ENCODE measurements around the gene PIK3CD. TPM values are rescaled to one million over a fixed set of nuclear protein-coding genes. Genes with fewer than 3 reads are reported as not detected.

The PIK3CD gene
- total and polyA plus RNA-seq, 2 of the 8 experiments (the other 6 are each of a cell fraction or from before 2014, with no cell fraction given) = 20.6 to 24.1 TPM

DNA sequence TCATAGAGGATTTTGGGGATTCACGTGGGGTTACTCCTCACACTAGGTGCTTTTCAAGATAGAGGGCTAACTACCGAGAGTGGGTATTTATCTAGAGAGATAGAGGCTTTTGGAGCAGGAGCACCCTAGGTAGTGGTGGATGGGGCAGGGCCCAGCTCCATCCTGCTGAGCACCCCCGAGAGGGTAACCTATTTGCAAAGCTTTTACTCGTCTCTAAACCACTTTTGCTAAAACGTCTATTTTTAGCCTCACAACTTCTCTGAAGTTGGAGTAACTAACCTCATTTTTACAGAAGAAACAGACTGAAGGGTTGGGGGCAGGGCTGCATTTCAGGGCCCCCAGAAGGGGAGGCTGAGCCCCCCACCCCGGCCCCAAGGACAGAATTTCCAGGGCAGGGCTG is 12.3 kb upstream of the PIK3CD start:
- TF ChIP-seq PHF8 (conservative IDR thresholded peaks at IDR 0.05; ENCODE audit: low read depth, low read length) = no peak
- H3K27ac ChIP-seq (ENCODE audit: low read depth, low read length) = no peak overlapping the region
- H3K4ac ChIP-seq (replicated peaks; ENCODE audit: insufficient read length, low read depth, low read length) = no peak overlapping the region
- no peak for DNase-seq (ENCODE audit: low read depth in 1 of 2, low spot score in 2 of 2)
- ChIA-PET CTCF (ENCODE audit: partially characterized antibody) (interaction anchor here (0.9 to 1.6 kb wide), 3 partner anchors 8 to 66 kb away, joined by 3 to 7 read pairs (median 6); no protein-coding TSS in a partner anchor), POLR2A (ENCODE audit: partially characterized antibody) (no interaction called here)
- H3K56ac ChIP-seq (replicated peaks; ENCODE audit: insufficient read length, low read depth, low read length) = no peak overlapping the region
- no peak overlapping the region for H2BK5ac ChIP-seq (ENCODE audit: low read depth, low read length)
- no peak overlapping the region for H3K9ac ChIP-seq (replicated peaks in 1 of 4; ENCODE audit: extremely low read depth in 1 of 4, low read depth in 3 of 4, low read length in 3 of 4)
- no peak overlapping the region for H3K14ac ChIP-seq (ENCODE audit: insufficient read length)
- 0 out of 4 replicates have a peak, but pooled peaks cover 0 to 2% of the 10 kb centered on the region in 2 experiments for H3K9me3 ChIP-seq (ENCODE audit: insufficient read depth in 2 of 2, low read depth in 1 of 2, low read length in 1 of 2)
- H3K4me1 ChIP-seq (replicated peaks in 1 of 4; ENCODE audit: control insufficient read depth in 3 of 4, insufficient read depth in 4 of 4, low read length in 3 of 4) = no peaks in the 10 kb centered on the region
- H3K4me3 ChIP-seq (ENCODE audit: extremely low read depth in 1 of 4, insufficient read depth in 2 of 4, low read depth in 3 of 4, low read length in 4 of 4) = no peak overlapping the region
- H3K27me3 ChIP-seq (replicated peaks in 1 of 4; ENCODE audit: control insufficient read depth in 3 of 4, extremely low read depth in 1 of 4, insufficient read depth in 3 of 4, low read length in 3 of 4) = no peaks in the 10 kb centered on the region
- no peak overlapping the region for H2BK12ac ChIP-seq (ENCODE audit: low read depth, low read length)
- no peak overlapping the region for H3K23ac ChIP-seq (ENCODE audit: insufficient read length)
- H3K36me3 ChIP-seq (ENCODE audit: control insufficient read depth in 2 of 4, insufficient read depth in 4 of 4, low read length in 3 of 4) = no peaks in the 10 kb centered on the region
- no peaks in the 10 kb centered on the region for H3K79me2 ChIP-seq (ENCODE audit: control insufficient read depth in 1 of 2, insufficient read depth in 2 of 2, low read length in 2 of 2)
- H3K4me2 ChIP-seq (ENCODE audit: insufficient read depth in 1 of 2, low read depth in 2 of 2, low read length in 2 of 2) = no peak overlapping the region
- no peak overlapping the region for H2BK120ac ChIP-seq (replicated peaks; ENCODE audit: low read depth, low read length)
- FAIRE-seq = no peak
- no peaks in the 10 kb centered on the region for H4K20me1 ChIP-seq (replicated peaks in 1 of 2; ENCODE audit: control insufficient read depth in 1 of 2, insufficient read depth in 2 of 2, low read length in 2 of 2)
- H3K23me2 ChIP-seq (ENCODE audit: low read depth, low read length) = no peaks in the 10 kb centered on the region
- H2AK5ac ChIP-seq (ENCODE audit: low read depth, low read length) = no peak overlapping the region
- no peak overlapping the region for H3K18ac ChIP-seq (ENCODE audit: extremely low read depth, low read length)
- 80% methylated on average over 6 of the region's 6 CpGs; no CpG with 5 or more reads in 1 of the 2 experiments for WGBS, 2 experiments (ENCODE audit: extremely low coverage in 1 of 2, insufficient coverage in 1 of 2, insufficient read length in 1 of 2, insufficient replicate concordance in 2 of 2, low coverage in 1 of 2, low lambda C conversion rate in 2 of 2, missing lambda C conversion rate in 1 of 2)
- H4K8ac ChIP-seq (ENCODE audit: extremely low read depth, insufficient read depth, low read length) = no peak overlapping the region
- H2AFZ ChIP-seq (ENCODE audit: low read length) = no peak overlapping the region
- no peak overlapping the region for H2BK15ac ChIP-seq (ENCODE audit: low read length)
- H2BK20ac ChIP-seq (ENCODE audit: low read length) = no peak overlapping the region
- H4K5ac ChIP-seq (ENCODE audit: insufficient read length, low read depth, low read length) = no peak overlapping the region
- no peaks in the 10 kb centered on the region for H3K79me1 ChIP-seq (ENCODE audit: low read depth, low read length)
- no peak overlapping the region for H4K91ac ChIP-seq (replicated peaks; ENCODE audit: insufficient read length, low read length)

Data from H1 (cell line).